Dedifferentiated amniotic fluid mesenchymal stem cell (primary cell): ENCODE data around the gene USP21.
A peak's percentile ranks its signal among the peaks of the same experiment; 100 is the strongest.

ENCODE experiments used
- DNase-seq: peaks from one replicate; pipeline ENCODE4 v3.0.0-alpha.2; 2016; ENCODE audit errors: extremely low spot score

USP21 gene

GRCh38 chr1:161193561-161194235 lies 34.4 kb downstream of the USP21 start:
- no peak for DNase-seq

GRCh38 chr1:161195171-161195570 lies 35.9 kb downstream of the USP21 start:
- DNase-seq, result no peak

DNA sequence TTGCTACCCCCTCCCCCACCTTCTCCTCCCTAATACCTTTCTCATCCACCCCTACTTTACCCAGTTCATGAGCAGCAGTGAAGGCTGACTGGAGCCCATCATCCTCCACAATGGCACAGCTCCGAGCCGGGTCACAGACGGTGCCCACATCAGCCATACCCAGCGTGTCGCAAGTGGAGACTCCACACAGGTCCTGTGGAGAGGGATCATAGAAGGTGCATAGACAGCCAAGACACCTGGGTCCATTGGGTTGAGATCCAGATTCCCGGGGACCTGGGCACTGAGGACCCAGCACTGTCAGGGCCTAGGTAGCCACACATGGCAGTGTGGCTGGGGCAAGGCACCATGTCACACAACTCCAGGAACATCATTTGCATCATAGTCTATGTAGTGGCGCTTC lies 36.8 kb downstream of the USP21 start:
- DNase-seq, result no peak

DNA sequence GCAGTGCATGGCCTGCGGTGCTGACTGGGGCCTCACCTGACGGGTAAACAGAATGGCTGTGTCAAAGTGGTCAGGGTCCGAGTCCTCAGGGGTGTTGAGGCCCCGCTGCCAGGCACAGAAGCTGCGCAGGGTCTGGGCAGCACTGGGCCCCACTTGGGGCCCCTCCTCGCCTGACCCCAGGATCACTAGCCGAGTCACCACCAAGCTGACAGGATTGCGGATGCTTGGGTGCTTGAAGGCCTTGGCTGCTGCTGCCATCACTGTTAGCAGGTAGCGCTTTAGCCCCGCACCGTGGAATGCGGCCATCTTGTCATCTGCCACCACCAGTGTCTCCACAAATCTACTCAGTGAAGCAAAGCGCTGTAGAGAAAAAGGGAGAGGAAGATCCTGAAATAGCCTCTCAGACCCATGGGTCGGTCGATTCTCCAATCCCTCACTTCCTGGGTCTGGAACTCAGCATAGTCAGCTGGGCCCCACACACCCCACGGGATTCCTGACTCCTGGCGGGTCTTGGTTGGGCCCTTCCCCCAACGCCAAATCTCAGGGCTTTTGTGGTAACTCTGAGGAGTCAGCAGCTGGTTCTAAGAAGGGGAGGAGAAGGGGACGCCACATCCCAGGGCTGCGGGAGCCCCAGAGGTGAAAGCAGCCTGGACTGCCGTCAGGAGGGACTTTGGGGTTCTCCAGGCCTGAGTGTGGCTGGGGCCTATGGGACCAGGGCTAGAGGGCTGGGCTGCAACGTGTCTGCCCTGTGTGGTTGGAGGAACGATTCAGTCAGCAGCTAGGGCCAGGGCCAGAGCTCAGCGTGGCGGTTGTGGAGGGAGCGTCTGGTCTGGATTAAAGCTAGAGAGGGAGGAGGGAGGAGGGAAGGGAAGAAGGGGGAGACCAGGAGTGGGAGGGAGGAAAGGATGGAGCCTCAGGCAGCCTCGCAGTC lies 37.5 kb downstream of the USP21 start:
- DNase-seq, result peak; percentile 85

DNA sequence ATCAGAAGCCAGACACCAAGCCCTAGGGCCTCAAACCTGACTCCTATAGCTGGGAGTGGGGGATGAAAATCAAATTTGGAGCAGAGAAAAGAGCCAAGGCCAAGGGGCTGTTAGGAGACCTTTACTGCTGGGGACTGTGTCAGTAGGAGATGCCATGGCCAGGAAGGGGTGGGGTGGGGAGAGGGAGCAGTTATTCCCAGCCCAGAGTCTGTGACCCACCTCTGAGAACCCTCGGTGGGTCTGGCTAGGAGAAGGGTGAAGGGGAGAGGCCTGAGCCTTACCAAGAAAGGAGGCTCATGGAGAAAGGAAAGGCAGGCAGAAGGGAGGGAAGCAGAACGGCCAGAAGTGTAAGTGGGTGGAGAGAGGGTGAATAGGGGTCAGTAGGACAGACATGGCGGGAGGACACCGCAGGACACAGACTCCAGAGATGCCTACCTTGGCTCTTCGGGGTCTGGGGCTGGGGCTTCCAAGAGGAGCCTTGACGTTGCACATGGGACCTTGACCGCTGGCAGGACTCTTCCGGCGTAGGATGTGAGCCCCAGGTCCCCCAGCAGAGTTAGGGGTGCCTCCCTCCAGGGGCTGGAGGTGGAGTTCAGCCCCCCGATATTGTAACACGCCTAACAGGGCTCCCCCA lies 38.4 kb downstream of the USP21 start:
- DNase-seq, result no peak

- peak; percentile 43 for DNase-seq
These were observed 39.0 kb downstream of the USP21 start for GRCh38 chr1:161198194-161198896.

- DNase-seq, result peak; percentile 65
These were observed 39.7 kb downstream of the USP21 start, which contains the start of gene ADAMTS4 for GRCh38 chr1:161198897-161199431. Gene ADAMTS4, minus strand, starts transcription at chr1:161199054. Its CDS starts 427 bp downstream, at chr1:161198627.

DNA sequence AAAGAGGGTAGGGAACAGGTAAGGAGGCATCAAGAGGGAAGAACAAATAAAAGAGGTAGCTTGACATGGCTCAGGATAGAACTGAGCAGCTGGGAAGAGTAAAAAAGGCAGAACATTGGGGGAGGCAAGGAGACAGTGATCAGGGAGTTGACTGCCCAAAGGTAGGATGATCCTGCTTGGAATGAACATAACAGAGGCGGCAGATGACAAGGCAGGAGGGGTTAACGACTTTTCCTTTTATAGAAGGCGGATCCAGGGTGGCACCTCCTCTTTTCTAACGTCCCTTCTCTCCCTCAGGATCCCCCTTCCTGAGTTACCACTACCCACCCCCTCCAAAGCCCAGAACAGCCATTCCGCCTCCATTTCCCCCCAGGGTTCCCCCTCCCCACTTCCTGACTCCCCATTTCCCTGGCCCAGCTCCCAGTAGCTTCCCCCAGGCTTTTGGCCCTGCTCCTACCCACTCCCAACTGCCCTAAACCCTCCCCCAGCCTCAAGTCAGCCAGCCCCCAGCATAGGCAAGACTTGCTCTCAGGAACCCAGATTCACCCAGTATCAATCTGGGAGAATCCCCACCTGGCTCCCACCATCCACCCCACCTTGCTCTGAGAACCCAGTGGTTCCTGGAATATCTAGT lies 40.3 kb downstream of the USP21 start:
- DNase-seq, result no peak

GRCh38 chr1:161200421-161200991 lies 41.2 kb downstream of the USP21 start:
- DNase-seq, result no peak

- no peak for DNase-seq
These were observed 41.9 kb downstream of the USP21 start for GRCh38 chr1:161200992-161201835.

DNA sequence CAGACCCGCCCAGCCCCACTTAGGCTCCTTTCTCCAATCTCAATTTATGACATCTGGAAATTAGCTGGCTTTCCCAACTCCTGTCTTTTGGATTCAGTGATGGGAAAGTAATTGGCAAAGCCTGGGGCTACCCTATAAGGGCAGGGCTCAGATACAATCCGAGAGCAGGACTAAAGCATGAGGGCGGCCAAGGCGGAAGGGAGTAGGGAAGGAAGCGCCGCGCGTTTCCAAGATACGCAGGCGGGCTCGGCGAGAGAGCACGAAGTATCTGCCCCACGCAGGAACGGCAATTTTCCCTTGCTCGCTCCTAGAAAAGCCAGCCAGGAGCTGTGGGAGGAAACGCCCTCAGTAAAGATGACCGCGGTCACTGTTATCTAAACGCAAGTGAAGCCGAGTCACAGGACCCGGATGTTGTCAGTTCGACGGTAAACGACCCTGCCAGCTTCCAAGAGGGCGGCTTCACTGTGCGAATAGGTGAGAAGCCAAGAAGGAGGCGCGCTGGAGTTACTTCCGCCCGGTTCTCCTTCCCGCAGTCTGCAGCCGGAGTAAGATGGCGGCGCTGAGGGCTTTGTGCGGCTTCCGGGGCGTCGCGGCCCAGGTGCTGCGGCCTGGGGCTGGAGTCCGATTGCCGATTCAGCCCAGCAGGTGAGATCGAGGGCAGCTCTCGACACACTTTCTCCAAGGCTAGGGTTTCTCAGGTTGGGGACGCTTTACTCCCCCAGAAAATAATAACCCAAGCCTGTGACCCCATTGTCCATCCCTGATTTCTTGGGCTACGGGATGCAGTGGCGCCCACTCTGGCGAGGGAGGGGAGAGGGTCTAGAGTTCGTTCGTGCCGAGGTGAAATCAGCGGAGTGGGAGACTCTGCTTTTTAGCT lies 42.8 kb downstream of the USP21 start, which contains the start of gene NDUFS2:
Gene NDUFS2 (plus strand): TSS at position 532 of the 877 bp plus-strand sequence. CDS start 19 bp downstream, at position 551.
- DNase-seq, result peak; percentile 99

DNA sequence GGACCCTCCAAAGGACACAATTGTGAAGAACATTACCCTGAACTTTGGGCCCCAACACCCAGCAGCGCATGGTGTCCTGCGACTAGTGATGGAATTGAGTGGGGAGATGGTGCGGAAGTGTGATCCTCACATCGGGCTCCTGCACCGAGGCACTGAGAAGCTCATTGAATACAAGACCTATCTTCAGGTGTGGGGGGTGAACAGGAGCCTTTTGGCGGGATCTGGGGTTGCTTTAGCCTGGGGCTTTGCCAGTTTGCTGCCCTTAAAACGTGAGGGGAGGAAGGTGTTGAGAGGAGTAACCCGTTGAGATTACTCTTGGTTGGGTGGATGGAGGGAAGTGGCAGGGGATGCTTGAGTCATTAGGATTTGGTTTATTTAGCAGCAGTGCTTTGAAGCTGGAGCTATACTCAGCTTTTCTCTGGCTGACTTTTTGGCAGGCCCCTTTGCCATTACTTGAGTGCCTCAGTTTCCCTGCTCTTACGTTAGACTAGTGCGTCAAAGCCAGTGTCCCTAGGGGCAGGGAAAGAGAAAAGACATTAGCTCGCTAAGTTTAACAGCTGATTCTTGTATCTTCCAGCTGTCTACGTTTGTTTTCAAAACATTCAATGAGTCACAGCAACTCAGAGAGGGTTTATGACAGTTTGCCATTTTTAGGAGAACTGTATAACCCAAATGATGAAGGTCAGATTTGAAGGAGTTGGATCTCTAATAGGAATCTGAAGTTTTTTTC lies 47.3 kb downstream of the USP21 start:
- no peak for DNase-seq

DNA sequence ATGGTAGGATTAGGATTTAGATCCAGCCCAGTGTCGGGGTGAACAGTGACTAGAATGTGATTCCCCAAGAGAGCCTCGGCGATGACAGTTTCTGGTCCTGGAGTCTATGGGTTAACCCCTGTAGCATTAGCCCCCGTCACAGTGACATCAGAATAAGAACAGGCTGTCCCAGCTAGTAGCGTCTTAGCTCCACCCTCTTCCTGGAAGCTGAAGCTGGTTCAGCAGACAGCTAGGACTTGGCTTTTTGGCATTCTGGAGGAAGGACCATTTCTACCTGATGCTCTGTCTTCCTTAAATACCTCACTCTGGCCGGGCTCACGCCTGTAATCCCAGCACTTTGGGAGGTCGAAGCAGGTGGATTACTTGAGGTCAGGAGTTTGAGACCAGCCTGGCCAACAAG lies 47.9 kb downstream of the USP21 start:
- no peak for DNase-seq

- DNase-seq, result peak; percentile 60
These were observed 50.6 kb downstream of the USP21 start for GRCh38 chr1:161209790-161210409.

DNA sequence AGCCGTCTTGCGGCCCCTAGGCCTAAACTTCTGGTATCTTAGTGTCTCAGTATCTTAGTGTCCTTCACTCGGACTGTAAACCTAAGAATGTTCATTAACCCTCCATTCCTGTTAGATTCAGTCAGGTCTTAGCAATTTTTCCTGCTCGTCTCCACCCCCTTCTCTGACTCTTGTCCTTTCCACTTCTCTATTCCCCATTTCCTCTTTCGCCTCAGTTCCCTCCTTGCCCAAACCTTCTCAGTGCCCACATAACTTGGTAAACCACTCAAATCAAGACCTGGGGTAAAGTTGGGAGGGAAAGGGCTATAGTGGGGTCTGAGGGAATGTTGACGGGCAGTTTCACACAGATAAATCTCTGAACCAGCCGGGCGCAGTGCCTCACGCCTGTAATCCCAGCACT lies 55.1 kb downstream of the USP21 start:
- no peak for DNase-seq

DNA sequence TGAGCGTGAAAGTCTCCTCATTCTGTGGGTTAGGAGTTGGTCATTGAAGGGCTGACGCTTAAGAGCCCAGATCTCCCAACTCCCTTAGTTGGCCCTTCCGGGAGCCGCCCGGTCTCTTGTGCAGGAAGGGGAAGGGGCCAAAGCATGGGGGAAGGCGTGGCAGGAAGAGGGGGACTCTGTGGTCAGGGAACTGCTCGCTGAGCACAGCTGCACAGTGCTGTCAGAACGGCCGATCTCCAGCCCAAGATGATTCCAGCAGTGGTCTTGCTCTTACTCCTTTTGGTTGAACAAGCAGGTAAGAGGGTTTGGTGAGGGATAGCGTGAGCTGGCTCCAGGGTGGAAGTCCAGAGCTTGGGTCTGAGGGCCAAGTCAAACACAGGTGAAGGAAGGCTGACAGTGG lies 55.8 kb downstream of the USP21 start, which contains the start of gene FCER1G:
Gene FCER1G (plus strand): TSS at position 220 of the 400 bp plus-strand sequence. CDS start 27 bp downstream, at position 247.
- no peak for DNase-seq
